HepG2 (cell line): ENCODE results near the gene PFKM. TPM values are rescaled to one million over a fixed set of nuclear protein-coding genes. Genes with fewer than 3 reads are reported as not detected.

ENCODE experiments used
- ATAC-seq: fragments of 200-7000 bp; cut with Tn5 transposase; 3 replicates; pipeline ENCODE4 v1.9.1; 2020; ENCODE audit warnings: mild to moderate bottlenecking, moderate library complexity
- BruUV-seq: library from RNA; stranded (reverse); fragments of 400-500 nt; replicated peaks from 2 replicates; lab custom pipeline; 2021; lab: Mats Ljungman, UMichigan
- CTCF ChIA-PET: fragments of 300-600 bp; formaldehyde crosslinking; extraction: SDS; loops from one replicate; lab custom pipeline; 2021; ENCODE audit warnings: low total read pairs, inconsistent platforms, low intra/inter-chr PET ratio; lab: Yijun Ruan, JAX
- POLR2A ChIA-PET: fragments of 350-600 bp; sonication (Branson Sonifier 250); formaldehyde crosslinking; loops from one replicate; lab custom pipeline; 2020; ENCODE audit warnings: antibody characterized with exemption, inconsistent platforms; lab: Yijun Ruan, JAX
- DNase-seq: peaks from one replicate; pipeline ENCODE4 v3.0.0-alpha.2; 2015; ENCODE audit warnings: low spot score
- FAIRE-seq: peaks from 3 replicates; lab custom pipeline; 2011; peaks lifted over from hg19 to GRCh38; lab: Jason Lieb, UNC
- H2AFZ ChIP-seq: one replicate; pipeline ENCODE4 v1.6.1; 2011; ENCODE audit warnings: low read length, inconsistent platforms
- H3K27ac ChIP-seq: fragments of 300-600 bp; 3 replicates; pipeline ENCODE4 v1.8.0; 2011; ENCODE audit warnings: mixed run types, mild to moderate bottlenecking, mixed read lengths, low read length, inconsistent platforms; ENCODE audit not compliant: insufficient read depth; ENCODE audit errors: extremely low read length
- H3K27me3 ChIP-seq, 2 experiments: fragments of 200-600 bp in 1 of 2; 2 replicates in 1 of 2; 3 replicates in 1 of 2; pipeline versions ENCODE4 v1.6.0 to v1.8.0; 2011; ENCODE audit warnings: low read length in 2 of 2, mild to moderate bottlenecking in 2 of 2, moderate library complexity in 2 of 2, inconsistent platforms in 1 of 2; ENCODE audit not compliant: insufficient read depth in 2 of 2, control insufficient read depth in 1 of 2
- H3K36me3 ChIP-seq, 2 experiments: fragments of 200-600 bp in 1 of 2; replicated peaks in 1 of 2; 2 replicates in 1 of 2; 3 replicates in 1 of 2; pipeline versions ENCODE4 v1.5.1 to v1.8.0; 2011; ENCODE audit warnings: low read length in 2 of 2, inconsistent platforms in 1 of 2; ENCODE audit not compliant: insufficient read depth in 2 of 2, control insufficient read depth in 1 of 2
- H3K4me1 ChIP-seq: 2 replicates; pipeline ENCODE4 v1.5.1; 2012; ENCODE audit warnings: low read length, inconsistent platforms; ENCODE audit not compliant: insufficient read depth
- H3K4me2 ChIP-seq: 2 replicates; pipeline ENCODE4 v1.6.0; 2011; ENCODE audit warnings: low read depth, low read length, inconsistent platforms
- H3K4me3 ChIP-seq, 3 experiments: fragments of 200-600 bp in 1 of 3; sonication (generic), shearing (Covaris generic) in 1 of 3; replicated peaks in 1 of 3; 2 replicates each; pipeline ENCODE4 v1.5.1; 2011 to 2016; ENCODE audit warnings: low read length in 3 of 3, inconsistent platforms in 2 of 3, low read depth in 2 of 3, mild to moderate bottlenecking in 2 of 3, control low read depth in 1 of 3, mixed read lengths in 1 of 3; ENCODE audit not compliant: insufficient read depth in 1 of 3
- H3K79me2 ChIP-seq: one replicate; pipeline ENCODE4 v1.6.1; 2011; ENCODE audit warnings: low read length, inconsistent platforms; ENCODE audit not compliant: insufficient read depth
- H3K9ac ChIP-seq: 2 replicates; pipeline ENCODE4 v1.6.0; 2011; ENCODE audit warnings: mild to moderate bottlenecking, low read depth, low read length, inconsistent platforms; ENCODE audit not compliant: insufficient read depth
- H3K9me3 ChIP-seq: 2 replicates; pipeline ENCODE4 v1.5.1; 2012; ENCODE audit warnings: mild to moderate bottlenecking, low read length
- H4K20me1 ChIP-seq: 2 replicates; pipeline ENCODE4 v1.6.0; 2011; ENCODE audit warnings: inconsistent platforms, mild to moderate bottlenecking, low read length, moderate library complexity; ENCODE audit not compliant: insufficient read depth
- FOXA3 ChIP-seq: IDR thresholded peaks from 2 replicates; pipeline ENCODE4 v1.6.1; 2016; ENCODE audit warnings: missing genetic modification reagents, missing compliant biosample characterization
- NRL ChIP-seq: sonication (generic); formaldehyde crosslinking; IDR thresholded peaks from 2 replicates; pipeline ENCODE4 v1.5.0; 2020; ENCODE audit warnings: missing genetic modification reagents, mild to moderate bottlenecking, moderate library complexity, borderline replicate concordance
- REPIN1 ChIP-seq: sonication (generic); formaldehyde crosslinking; IDR thresholded peaks from 2 replicates; pipeline ENCODE4 v1.8.0; 2022; ENCODE audit warnings: missing genetic modification reagents, low read depth, mild to moderate bottlenecking, borderline replicate concordance
- ZC3H4 ChIP-seq: sonication (generic); formaldehyde crosslinking; IDR thresholded peaks from 2 replicates; pipeline ENCODE4 v1.4.0; 2020; ENCODE audit warnings: missing genetic modification reagents, borderline replicate concordance
- ZFP36 ChIP-seq: fragments of 150-350 bp; IDR thresholded peaks from 2 replicates; pipeline ENCODE4 v1.6.1; 2018; ENCODE audit warnings: borderline replicate concordance, low read length, low read depth; ENCODE audit not compliant: partially characterized antibody
- ZNF468 ChIP-seq: sonication (generic); formaldehyde crosslinking; IDR thresholded peaks from 2 replicates; pipeline ENCODE4 v1.8.0; 2022; ENCODE audit warnings: mild to moderate bottlenecking, moderate library complexity, missing genetic modification reagents
- ZZZ3 ChIP-seq: sonication (generic); formaldehyde crosslinking; IDR thresholded peaks from 2 replicates; pipeline ENCODE4 v1.4.0; 2020; ENCODE audit warnings: missing genetic modification reagents, mild to moderate bottlenecking, borderline replicate concordance
- WGBS: methylation state at CpG from one replicate; pipeline ENCODE4 v1.1.6; 2017; ENCODE audit warnings: low lambda C conversion rate; 5-methylcytosine and 5-hydroxymethylcytosine counted together
- in situ Hi-C: cut with HindIII; loops from 2 replicates; pipeline ENCODE4 v1.10.0; 2017; ENCODE audit warnings: low pct_unique_long_range_greater_than_20kb; ENCODE audit not compliant: extremely low pct_ligation_motif_present
- intact Hi-C: fragments of 100-400 bp; cut with micrococcal nuclease; formaldehyde crosslinking; loops from one replicate; pipeline ENCODE4 v1.10.0; 2022; ENCODE audit not compliant: unreplicated experiment
- polyA plus RNA-seq, 8 experiments: library from polyadenylated mRNA; depleted of rRNA in 3 of 8; stranded (reverse) in 7 of 8; unstranded in 1 of 8; fragments of >200 nt; fragmentation: Illumina TruSeq in 4 of 8; extraction: Trizol in 4 of 8; gene quantifications; 2 replicates each; pipeline versions ENCODE4 v1.2.1 to v1.2.3, GENCODE V29; 2011 to 2016; ENCODE audit warnings: low read depth in 4 of 8, missing spikeins in 1 of 8, mixed read lengths in 1 of 8; ENCODE audit not compliant: insufficient read depth in 1 of 8
- total RNA-seq, 5 experiments: library from RNA; depleted of rRNA; stranded (reverse); fragments of >200 nt; fragmentation: Illumina TruSeq; extraction: Trizol; gene quantifications; 2 replicates each; pipeline ENCODE4 v1.2.3, GENCODE V29; 2016; ENCODE audit warnings: low read depth in 1 of 5
- TF ChIP-seq, protein P1 (sequence below): IDR thresholded peaks from 2 replicates; pipeline ENCODE4 v1.6.1; 2016; ENCODE audit warnings: missing genetic modification reagents, missing compliant biosample characterization
- TF ChIP-seq, protein P2 (sequence below): sonication (generic); formaldehyde crosslinking; conservative IDR thresholded peaks from 2 replicates; pipeline ENCODE4 v1.4.0; 2020; ENCODE audit warnings: mild to moderate bottlenecking, missing genetic modification reagents, moderate library complexity
- TF ChIP-seq, protein P3 (sequence below): IDR thresholded peaks from 2 replicates; pipeline ENCODE4 v1.6.1; 2016; ENCODE audit warnings: mild to moderate bottlenecking, missing biosample characterization, missing genetic modification reagents

Gene PFKM
- total and polyA plus RNA-seq, 2 of the 13 experiments (the other 11 are each of a cell fraction or from before 2014, with no cell fraction given) = 1.9 to 2.4 TPM

DNA sequence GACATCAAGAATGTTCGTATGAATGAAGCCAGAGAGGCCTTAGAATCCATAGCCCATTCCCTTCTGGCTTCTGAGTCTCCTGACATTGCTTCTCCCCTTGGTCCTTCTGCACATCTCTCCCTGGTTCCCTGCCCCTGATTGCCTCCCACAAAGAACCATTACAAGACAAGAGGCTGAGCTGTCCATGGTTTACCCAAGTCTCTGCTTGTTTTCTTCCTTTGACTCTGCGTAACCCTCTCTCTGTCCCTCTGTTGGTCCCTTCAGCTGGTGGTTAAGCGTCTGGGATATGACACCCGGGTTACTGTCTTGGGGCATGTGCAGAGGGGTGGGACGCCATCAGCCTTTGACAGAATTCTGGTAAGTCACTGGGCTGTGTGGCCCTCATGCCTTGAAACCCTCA, 15.9 kb downstream of the PFKM start:
- ATAC-seq = no peak
- no peaks in the 10 kb centered on the region for H3K4me1 ChIP-seq
- no peak overlapping the region for H3K27ac ChIP-seq
- H3K9ac ChIP-seq = no peak overlapping the region
- no peak overlapping the region for H2AFZ ChIP-seq
- WGBS = 69% methylated on average over 4 of the region's 5 CpGs
- POLR2A ChIA-PET = no interaction called here
- in situ Hi-C loops = no loop called here
- no peak overlapping the region for H3K4me2 ChIP-seq
- CTCF ChIA-PET = no interaction called here
- no peaks in the 10 kb centered on the region for H3K36me3 ChIP-seq
- no peaks in the 10 kb centered on the region; a peak in 1 of 5 replicates for H3K27me3 ChIP-seq
- TF ChIP-seq, protein P1, sequence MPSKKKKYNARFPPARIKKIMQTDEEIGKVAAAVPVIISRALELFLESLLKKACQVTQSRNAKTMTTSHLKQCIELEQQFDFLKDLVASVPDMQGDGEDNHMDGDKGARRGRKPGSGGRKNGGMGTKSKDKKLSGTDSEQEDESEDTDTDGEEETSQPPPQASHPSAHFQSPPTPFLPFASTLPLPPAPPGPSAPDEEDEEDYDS (CRISPR knock-in tag) = no peak
- TF ChIP-seq, protein P2, sequence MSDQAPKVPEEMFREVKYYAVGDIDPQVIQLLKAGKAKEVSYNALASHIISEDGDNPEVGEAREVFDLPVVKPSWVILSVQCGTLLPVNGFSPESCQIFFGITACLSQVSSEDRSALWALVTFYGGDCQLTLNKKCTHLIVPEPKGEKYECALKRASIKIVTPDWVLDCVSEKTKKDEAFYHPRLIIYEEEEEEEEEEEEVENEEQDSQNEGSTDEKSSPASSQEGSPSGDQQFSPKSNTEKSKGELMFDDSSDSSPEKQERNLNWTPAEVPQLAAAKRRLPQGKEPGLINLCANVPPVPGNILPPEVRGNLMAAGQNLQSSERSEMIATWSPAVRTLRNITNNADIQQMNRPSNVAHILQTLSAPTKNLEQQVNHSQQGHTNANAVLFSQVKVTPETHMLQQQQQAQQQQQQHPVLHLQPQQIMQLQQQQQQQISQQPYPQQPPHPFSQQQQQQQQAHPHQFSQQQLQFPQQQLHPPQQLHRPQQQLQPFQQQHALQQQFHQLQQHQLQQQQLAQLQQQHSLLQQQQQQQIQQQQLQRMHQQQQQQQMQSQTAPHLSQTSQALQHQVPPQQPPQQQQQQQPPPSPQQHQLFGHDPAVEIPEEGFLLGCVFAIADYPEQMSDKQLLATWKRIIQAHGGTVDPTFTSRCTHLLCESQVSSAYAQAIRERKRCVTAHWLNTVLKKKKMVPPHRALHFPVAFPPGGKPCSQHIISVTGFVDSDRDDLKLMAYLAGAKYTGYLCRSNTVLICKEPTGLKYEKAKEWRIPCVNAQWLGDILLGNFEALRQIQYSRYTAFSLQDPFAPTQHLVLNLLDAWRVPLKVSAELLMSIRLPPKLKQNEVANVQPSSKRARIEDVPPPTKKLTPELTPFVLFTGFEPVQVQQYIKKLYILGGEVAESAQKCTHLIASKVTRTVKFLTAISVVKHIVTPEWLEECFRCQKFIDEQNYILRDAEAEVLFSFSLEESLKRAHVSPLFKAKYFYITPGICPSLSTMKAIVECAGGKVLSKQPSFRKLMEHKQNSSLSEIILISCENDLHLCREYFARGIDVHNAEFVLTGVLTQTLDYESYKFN = no peak
- TF ChIP-seq, protein P3, sequence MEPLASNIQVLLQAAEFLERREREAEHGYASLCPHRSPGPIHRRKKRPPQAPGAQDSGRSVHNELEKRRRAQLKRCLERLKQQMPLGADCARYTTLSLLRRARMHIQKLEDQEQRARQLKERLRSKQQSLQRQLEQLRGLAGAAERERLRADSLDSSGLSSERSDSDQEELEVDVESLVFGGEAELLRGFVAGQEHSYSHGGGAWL (CRISPR knock-in tag) = no peak
- TF ChIP-seq ZC3H4 (CRISPR knock-in tag) = no peak
- TF ChIP-seq ZFP36 = no peak
- no peak for TF ChIP-seq NRL
- no peak for TF ChIP-seq ZZZ3 (CRISPR knock-in tag)
- TF ChIP-seq REPIN1 (CRISPR knock-in tag) = no peak
- no peak for TF ChIP-seq ZNF468 (CRISPR knock-in tag)
- TF ChIP-seq FOXA3 (CRISPR knock-in tag) = no peak
- TF ChIP-seq, all 625 proteins: peak for 0
- H3K79me2 ChIP-seq = no peaks in the 10 kb centered on the region
- no peak overlapping the region for H3K4me3 ChIP-seq
- no peaks in the 10 kb centered on the region for H4K20me1 ChIP-seq
- H3K9me3 ChIP-seq = no peaks in the 10 kb centered on the region
- BruUV-seq = no TSS peak
- DNase-seq (no peak), FAIRE-seq (no peak)
- intact Hi-C loops = no loop called here
